ENCODE data around the gene CYP2C19. TPM values are rescaled to one million over a fixed set of nuclear protein-coding genes. Genes with fewer than 3 reads are reported as not detected.
"Not testable (repeated sequence)": the region's sequence is repeated elsewhere in the genome, so short reads cannot be mapped to it uniquely, and the experiment has no call there.

CYP2C19 gene
- total RNA-seq, 1 experiment from 2014 or later, result not detected

- ATAC-seq (no peak), DNase-seq (ENCODE audit: low spot score) (peak; percentile 27)
- Mint-ChIP-seq H3K4me3 (no peak overlapping the region), H3K27ac (no peak overlapping the region), H3K4me1 (peaks cover 9% of the 10 kb centered on the region; the same call in 1 of the 2 replicates), H3K9me3 (peaks cover 30% of the 10 kb centered on the region), H3K27me3 (ENCODE audit: low read depth) (no peaks in the 10 kb centered on the region; the same call in 1 of the 2 replicates), H3K36me3 (no peaks in the 10 kb centered on the region)
- TF ChIP-seq MAX (CRISPR knock-in tag; IDR thresholded peaks at IDR 0.05), result no peak
- TF ChIP-seq, protein P1, sequence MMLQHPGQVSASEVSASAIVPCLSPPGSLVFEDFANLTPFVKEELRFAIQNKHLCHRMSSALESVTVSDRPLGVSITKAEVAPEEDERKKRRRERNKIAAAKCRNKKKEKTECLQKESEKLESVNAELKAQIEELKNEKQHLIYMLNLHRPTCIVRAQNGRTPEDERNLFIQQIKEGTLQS (CRISPR knock-in tag; conservative IDR thresholded peaks at IDR 0.05), result no peak
- TF ChIP-seq, protein P2, sequence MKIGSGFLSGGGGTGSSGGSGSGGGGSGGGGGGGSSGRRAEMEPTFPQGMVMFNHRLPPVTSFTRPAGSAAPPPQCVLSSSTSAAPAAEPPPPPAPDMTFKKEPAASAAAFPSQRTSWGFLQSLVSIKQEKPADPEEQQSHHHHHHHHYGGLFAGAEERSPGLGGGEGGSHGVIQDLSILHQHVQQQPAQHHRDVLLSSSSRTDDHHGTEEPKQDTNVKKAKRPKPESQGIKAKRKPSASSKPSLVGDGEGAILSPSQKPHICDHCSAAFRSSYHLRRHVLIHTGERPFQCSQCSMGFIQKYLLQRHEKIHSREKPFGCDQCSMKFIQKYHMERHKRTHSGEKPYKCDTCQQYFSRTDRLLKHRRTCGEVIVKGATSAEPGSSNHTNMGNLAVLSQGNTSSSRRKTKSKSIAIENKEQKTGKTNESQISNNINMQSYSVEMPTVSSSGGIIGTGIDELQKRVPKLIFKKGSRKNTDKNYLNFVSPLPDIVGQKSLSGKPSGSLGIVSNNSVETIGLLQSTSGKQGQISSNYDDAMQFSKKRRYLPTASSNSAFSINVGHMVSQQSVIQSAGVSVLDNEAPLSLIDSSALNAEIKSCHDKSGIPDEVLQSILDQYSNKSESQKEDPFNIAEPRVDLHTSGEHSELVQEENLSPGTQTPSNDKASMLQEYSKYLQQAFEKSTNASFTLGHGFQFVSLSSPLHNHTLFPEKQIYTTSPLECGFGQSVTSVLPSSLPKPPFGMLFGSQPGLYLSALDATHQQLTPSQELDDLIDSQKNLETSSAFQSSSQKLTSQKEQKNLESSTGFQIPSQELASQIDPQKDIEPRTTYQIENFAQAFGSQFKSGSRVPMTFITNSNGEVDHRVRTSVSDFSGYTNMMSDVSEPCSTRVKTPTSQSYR (CRISPR knock-in tag; IDR thresholded peaks at IDR 0.05), result 0 out of 2 replicates have a peak, but pooled peaks have one; percentile 31
- 0 out of 2 replicates have a peak, but pooled peaks have one; percentile 28 for TF ChIP-seq FOXK1 (CRISPR knock-in tag; IDR thresholded peaks at IDR 0.05)
- CTCF ChIA-PET, result interaction anchor here (1.0 kb wide), 1 partner anchor 118 kb away, joined by 3 read pairs; no protein-coding TSS in a partner anchor
- POLR2A ChIA-PET, result no interaction called here
Observed at GRCh38 chr10:94757916-94758315, 4.6 kb upstream of the CYP2C19 start.

- no peak overlapping the region for H3K27ac Mint-ChIP-seq
- no peaks in the 10 kb centered on the region for H3K36me3 Mint-ChIP-seq
- ChIA-PET CTCF (no interaction called here), POLR2A (no interaction called here)
- DNase-seq (ENCODE audit: low spot score) (no peak), ATAC-seq (no peak)
- no peak overlapping the region for H3K4me3 Mint-ChIP-seq
- no peaks in the 10 kb centered on the region; the same call in 1 of the 2 replicates for H3K27me3 Mint-ChIP-seq (ENCODE audit: low read depth)
- peaks cover 9% of the 10 kb centered on the region; the same call in 1 of the 2 replicates for H3K4me1 Mint-ChIP-seq
- no peak for TF ChIP-seq EMX1 (CRISPR knock-in tag; IDR thresholded peaks at IDR 0.05)
- peaks cover 35% of the 10 kb centered on the region for H3K9me3 Mint-ChIP-seq
Observed at GRCh38 chr10:94760586-94761178, 1.8 kb upstream of the CYP2C19 start.

- H3K27ac Mint-ChIP-seq; ATAC-seq; H3K4me3 Mint-ChIP-seq; CTCF ChIA-PET; H3K36me3 Mint-ChIP-seq; H3K27me3 Mint-ChIP-seq (ENCODE audit: low read depth); DNase-seq (ENCODE audit: low spot score); H3K4me1 Mint-ChIP-seq; POLR2A ChIA-PET: not testable (repeated sequence)
- peaks cover 23% of the 10 kb centered on the region for H3K9me3 Mint-ChIP-seq
Observed at GRCh38 chr10:94775425-94775824, 12.9 kb downstream of the CYP2C19 start.

- Mint-ChIP-seq H3K4me3 (no peak overlapping the region), H3K4me1 (no peaks in the 10 kb centered on the region), H3K27ac (no peak overlapping the region), H3K27me3 (ENCODE audit: low read depth) (no peaks in the 10 kb centered on the region), H3K9me3 (peaks cover 23% of the 10 kb centered on the region), H3K36me3 (no peaks in the 10 kb centered on the region)
- DNase-seq (ENCODE audit: low spot score) (no peak), ATAC-seq (no peak)
- ChIA-PET POLR2A (no interaction called here), CTCF (no interaction called here)
- TF ChIP-seq USF2 (CRISPR knock-in tag; IDR thresholded peaks at IDR 0.05) (no peak), ZSCAN18 (CRISPR knock-in tag; IDR thresholded peaks at IDR 0.05) (no peak), GTF2I (CRISPR knock-in tag; conservative IDR thresholded peaks at IDR 0.05) (no peak), CREB1 (CRISPR knock-in tag; IDR thresholded peaks at IDR 0.05) (no peak), IRF1 (CRISPR knock-in tag; IDR thresholded peaks at IDR 0.05) (no peak), NFE2L1 (CRISPR knock-in tag; IDR thresholded peaks at IDR 0.05) (no peak), NR3C1 (CRISPR knock-in tag; conservative IDR thresholded peaks at IDR 0.05; ENCODE audit: low read depth) (no peak), ZNF263 (CRISPR knock-in tag; IDR thresholded peaks at IDR 0.05; ENCODE audit: low read depth) (no peak), MYBL2 (CRISPR knock-in tag; IDR thresholded peaks at IDR 0.05) (no peak)
- TF ChIP-seq, protein P3, sequence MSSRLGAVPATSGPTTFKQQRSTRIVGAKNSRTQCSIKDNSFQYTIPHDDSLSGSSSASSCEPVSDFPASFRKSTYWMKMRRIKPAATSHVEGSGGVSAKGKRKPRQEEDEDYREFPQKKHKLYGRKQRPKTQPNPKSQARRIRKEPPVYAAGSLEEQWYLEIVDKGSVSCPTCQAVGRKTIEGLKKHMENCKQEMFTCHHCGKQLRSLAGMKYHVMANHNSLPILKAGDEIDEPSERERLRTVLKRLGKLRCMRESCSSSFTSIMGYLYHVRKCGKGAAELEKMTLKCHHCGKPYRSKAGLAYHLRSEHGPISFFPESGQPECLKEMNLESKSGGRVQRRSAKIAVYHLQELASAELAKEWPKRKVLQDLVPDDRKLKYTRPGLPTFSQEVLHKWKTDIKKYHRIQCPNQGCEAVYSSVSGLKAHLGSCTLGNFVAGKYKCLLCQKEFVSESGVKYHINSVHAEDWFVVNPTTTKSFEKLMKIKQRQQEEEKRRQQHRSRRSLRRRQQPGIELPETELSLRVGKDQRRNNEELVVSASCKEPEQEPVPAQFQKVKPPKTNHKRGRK (CRISPR knock-in tag; IDR thresholded peaks at IDR 0.05; ENCODE audit: borderline replicate concordance), result no peak
- TF ChIP-seq, protein P4, sequence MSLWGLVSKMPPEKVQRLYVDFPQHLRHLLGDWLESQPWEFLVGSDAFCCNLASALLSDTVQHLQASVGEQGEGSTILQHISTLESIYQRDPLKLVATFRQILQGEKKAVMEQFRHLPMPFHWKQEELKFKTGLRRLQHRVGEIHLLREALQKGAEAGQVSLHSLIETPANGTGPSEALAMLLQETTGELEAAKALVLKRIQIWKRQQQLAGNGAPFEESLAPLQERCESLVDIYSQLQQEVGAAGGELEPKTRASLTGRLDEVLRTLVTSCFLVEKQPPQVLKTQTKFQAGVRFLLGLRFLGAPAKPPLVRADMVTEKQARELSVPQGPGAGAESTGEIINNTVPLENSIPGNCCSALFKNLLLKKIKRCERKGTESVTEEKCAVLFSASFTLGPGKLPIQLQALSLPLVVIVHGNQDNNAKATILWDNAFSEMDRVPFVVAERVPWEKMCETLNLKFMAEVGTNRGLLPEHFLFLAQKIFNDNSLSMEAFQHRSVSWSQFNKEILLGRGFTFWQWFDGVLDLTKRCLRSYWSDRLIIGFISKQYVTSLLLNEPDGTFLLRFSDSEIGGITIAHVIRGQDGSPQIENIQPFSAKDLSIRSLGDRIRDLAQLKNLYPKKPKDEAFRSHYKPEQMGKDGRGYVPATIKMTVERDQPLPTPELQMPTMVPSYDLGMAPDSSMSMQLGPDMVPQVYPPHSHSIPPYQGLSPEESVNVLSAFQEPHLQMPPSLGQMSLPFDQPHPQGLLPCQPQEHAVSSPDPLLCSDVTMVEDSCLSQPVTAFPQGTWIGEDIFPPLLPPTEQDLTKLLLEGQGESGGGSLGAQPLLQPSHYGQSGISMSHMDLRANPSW (CRISPR knock-in tag; conservative IDR thresholded peaks at IDR 0.05; ENCODE audit: low read depth), result no peak
Observed at GRCh38 chr10:94777886-94778458, 15.5 kb downstream of the CYP2C19 start.
